ENCODE data around the gene PRR5L.

Gene PRR5L

GRCh38 chr11:36356201-36356600, 60.1 kb downstream of the PRR5L start:
- no peak overlapping the region for H3K4me3 ChIP-seq (ENCODE audit: low read depth, low read length)

- H3K4me3 ChIP-seq (ENCODE audit: low read depth, low read length) = no peak overlapping the region
Measured at GRCh38 chr11:36357831-36358230, 61.7 kb downstream of the PRR5L start.

GRCh38 chr11:36358436-36358835, 62.3 kb downstream of the PRR5L start:
- H3K4me3 ChIP-seq (ENCODE audit: low read depth, low read length) = no peak overlapping the region

GRCh38 chr11:36360318-36360717, 64.2 kb downstream of the PRR5L start:
- no peak overlapping the region for H3K4me3 ChIP-seq (ENCODE audit: low read depth, low read length)

- no peak overlapping the region for H3K4me3 ChIP-seq (ENCODE audit: low read depth, low read length)
Measured at GRCh38 chr11:36360826-36361415, 64.8 kb downstream of the PRR5L start.

GRCh38 chr11:36361472-36361871, 65.4 kb downstream of the PRR5L start:
- H3K4me3 ChIP-seq (ENCODE audit: low read depth, low read length) = no peak overlapping the region

GRCh38 chr11:36361901-36362391, 65.9 kb downstream of the PRR5L start:
- no peak overlapping the region for H3K4me3 ChIP-seq (ENCODE audit: low read depth, low read length)

- H3K4me3 ChIP-seq (ENCODE audit: low read depth, low read length) = no peak overlapping the region
Measured at GRCh38 chr11:36362902-36363301, 66.8 kb downstream of the PRR5L start.

- H3K4me3 ChIP-seq (ENCODE audit: low read depth, low read length) = no peak overlapping the region
Measured at GRCh38 chr11:36363361-36364268, 67.5 kb downstream of the PRR5L start.

- H3K4me3 ChIP-seq (ENCODE audit: low read depth, low read length) = no peak overlapping the region
Measured at GRCh38 chr11:36364551-36365325, 68.7 kb downstream of the PRR5L start.

- no peak overlapping the region for H3K4me3 ChIP-seq (ENCODE audit: low read depth, low read length)
Measured at GRCh38 chr11:36365907-36366306, 69.8 kb downstream of the PRR5L start.

- H3K4me3 ChIP-seq (ENCODE audit: low read depth, low read length) = no peak overlapping the region
Measured at GRCh38 chr11:36367806-36368680, 72.0 kb downstream of the PRR5L start.

GRCh38 chr11:36371181-36371580, 75.1 kb downstream of the PRR5L start:
- H3K4me3 ChIP-seq (ENCODE audit: low read depth, low read length) = no peak overlapping the region

- H3K4me3 ChIP-seq (ENCODE audit: low read depth, low read length) = no peak overlapping the region
Measured at GRCh38 chr11:36371590-36371989, 75.5 kb downstream of the PRR5L start.

GRCh38 chr11:36372101-36372771, 76.1 kb downstream of the PRR5L start:
- no peak overlapping the region for H3K4me3 ChIP-seq (ENCODE audit: low read depth, low read length)

- H3K4me3 ChIP-seq (ENCODE audit: low read depth, low read length) = no peak overlapping the region
Measured at GRCh38 chr11:36373016-36374010, 77.2 kb downstream of the PRR5L start.

GRCh38 chr11:36374726-36375125, 78.6 kb downstream of the PRR5L start:
- no peak overlapping the region for H3K4me3 ChIP-seq (ENCODE audit: low read depth, low read length)

GRCh38 chr11:36375353-36376008, 79.4 kb downstream of the PRR5L start:
- H3K4me3 ChIP-seq (ENCODE audit: low read depth, low read length) = peak overlapping the region; percentile 73

Data from iPS-11a (cell line).